Upper lobe of left lung (tissue), 4 donors: ENCODE results near the gene DNAI7.

Experiments
- EP300 ChIP-seq, 4 donors: sonication (generic); formaldehyde crosslinking; IDR thresholded peaks; one replicate each; pipeline ENCODE4 v1.5.1; 2017; ENCODE audit warnings: antibody characterized with exemption in 4 of 4, control low read depth in 2 of 4
- POLR2AphosphoS5 ChIP-seq, 2 donors: sonication (generic); formaldehyde crosslinking; IDR thresholded peaks; one replicate each; pipeline ENCODE4 v1.5.1; 2017; ENCODE audit warnings: antibody characterized with exemption in 2 of 2

GRCh38 chr12:25131270-25131669 is 63.7 kb downstream of the DNAI7 start:
- no peak for TF ChIP-seq POLR2AphosphoS5 (IDR thresholded peaks at IDR 0.05)
- no peak for TF ChIP-seq EP300 (IDR thresholded peaks at IDR 0.05)
